Measurements from ENCODE around the gene ZBTB34.

Gene ZBTB34

DNA sequence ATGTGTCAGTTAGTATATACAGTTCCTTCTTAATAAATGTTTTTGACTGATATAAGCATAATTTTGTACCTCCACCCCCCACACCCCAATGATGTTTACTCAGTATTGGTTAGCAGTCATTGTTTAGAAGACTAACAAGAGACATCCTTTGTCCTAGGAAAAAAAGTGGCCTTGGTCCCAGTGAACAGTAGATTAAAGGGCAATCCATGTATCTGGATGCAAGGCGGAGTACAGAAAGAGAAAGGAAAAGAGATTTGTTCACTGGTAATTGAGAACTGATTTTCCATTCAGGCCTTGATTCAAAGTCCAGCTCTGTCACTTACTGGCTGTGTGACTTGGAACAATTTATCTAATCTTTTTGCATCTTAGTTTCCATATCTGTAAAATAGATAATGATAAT is 58.8 kb downstream of the ZBTB34 start:
- DNase-seq (ENCODE audit: low read depth in 2 of 2) = no peak

DNA sequence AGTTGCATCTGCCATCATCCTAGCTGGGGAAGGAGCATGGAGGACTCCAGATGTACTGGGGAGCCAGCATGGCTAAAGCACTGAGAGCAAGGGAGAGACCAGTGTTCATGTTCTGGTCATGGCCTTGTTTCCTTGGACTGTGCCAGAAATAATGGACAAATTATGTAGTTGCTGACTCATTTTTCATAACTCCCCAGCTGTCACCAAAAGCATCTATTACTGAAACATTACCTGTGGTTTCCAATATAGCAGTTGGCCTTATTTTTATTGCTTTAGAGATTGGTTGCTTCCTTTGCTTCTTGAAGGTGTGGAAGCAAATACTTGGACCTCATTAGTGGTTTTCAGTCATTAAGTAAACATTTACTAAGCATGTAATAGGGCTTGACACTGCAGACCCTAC is 65.4 kb downstream of the ZBTB34 start:
- DNase-seq (ENCODE audit: low read depth in 2 of 2) = no peak

DNA sequence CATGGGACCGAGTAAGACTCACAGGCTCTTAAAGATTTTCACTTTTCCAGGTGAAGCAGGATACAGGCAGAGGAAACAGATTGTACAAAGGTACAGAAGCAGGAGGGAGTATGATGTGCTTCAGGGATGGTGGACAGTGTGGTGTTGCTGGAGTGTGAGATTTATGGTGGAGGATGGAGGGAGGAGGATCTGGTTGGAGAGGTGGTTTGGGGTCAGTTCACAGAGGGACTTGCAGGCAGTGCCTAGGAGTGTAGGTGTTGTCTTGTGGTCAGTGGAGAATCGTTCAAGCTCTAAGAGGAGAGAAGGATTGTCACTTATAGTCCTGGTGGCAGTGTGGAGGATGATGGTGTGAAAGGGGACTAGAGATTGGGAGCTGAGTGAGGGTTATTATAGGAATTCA is 65.9 kb downstream of the ZBTB34 start:
- no peak for DNase-seq (ENCODE audit: low read depth in 2 of 2)

DNA sequence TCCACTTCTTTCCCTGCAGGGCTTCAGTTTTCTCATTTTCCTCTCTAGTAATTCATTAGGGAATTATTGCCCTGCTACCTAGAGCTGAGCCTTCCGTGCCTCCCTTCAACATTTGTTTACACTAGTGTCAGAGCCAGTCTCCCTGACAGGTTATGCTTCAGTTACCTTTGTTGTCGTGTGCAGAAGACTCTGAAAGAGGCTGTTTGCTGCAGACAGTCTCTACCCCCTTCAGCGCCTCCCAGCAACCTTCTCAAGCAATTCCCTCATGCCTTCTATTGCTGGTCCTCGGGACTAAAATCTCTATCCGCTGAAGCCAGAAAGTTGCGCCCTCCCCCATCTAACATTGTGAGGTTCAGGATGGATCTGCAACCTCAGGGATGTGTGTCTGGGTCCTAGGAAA is 67.0 kb downstream of the ZBTB34 start:
- DNase-seq (ENCODE audit: low read depth in 2 of 2) = no peak

DNA sequence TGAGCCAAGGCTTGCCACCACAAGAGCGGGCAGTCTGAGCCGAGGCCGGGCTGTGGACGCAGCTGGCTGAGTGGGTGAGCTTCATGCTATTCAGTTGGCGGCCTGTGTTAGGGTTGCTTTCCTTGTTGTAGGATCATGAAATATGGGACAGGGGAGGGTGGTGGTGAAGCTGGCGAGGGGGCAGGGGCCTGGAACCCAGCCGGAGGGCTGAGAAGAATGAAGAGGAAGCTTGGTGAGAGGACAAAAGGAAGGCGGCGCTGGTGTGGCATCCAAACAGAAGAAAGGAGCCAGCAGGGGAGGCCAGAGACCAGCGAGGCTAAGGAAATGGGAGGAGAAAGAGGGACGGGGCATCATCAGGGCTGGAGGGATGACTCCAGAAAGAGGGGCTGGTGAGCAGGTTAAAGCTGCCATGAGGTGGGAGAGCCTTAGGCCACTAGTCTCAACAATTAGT is 72.5 kb downstream of the ZBTB34 start:
- DNase-seq (ENCODE audit: low read depth in 2 of 2) = no peak

DNA sequence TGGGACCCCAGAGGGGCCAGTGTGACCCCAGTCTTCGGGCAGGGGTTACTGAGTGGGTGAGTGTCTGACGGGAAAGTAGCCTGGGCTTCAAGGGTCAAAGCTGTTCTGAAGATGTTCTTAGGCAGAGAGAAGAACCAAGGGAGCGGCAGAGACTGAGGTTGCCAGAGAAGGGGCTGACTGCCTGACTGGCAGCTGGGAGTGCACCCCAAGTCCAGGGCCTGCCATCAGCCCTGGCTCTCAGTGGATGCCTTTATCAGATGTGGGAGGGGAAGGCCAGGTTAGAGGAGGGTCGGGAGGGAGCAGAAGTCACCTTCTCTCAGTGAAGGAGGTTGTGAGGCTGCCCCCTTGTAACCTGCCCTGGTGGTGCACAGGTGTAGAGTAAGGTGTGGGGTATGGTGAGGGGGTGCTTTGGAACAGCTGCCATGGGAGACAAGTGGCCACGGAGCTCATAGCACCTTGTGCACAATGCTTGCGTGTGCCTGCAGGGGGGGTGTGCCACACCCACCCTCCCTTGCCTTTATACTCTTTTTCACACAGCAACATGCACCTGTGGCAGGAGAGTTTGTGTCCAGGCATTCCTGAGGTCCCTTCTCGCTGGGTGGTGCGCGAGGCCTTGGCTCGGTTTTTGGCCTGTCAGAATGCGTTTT is 73.0 kb downstream of the ZBTB34 start:
- no peak for DNase-seq (ENCODE audit: low read depth in 2 of 2)

DNA sequence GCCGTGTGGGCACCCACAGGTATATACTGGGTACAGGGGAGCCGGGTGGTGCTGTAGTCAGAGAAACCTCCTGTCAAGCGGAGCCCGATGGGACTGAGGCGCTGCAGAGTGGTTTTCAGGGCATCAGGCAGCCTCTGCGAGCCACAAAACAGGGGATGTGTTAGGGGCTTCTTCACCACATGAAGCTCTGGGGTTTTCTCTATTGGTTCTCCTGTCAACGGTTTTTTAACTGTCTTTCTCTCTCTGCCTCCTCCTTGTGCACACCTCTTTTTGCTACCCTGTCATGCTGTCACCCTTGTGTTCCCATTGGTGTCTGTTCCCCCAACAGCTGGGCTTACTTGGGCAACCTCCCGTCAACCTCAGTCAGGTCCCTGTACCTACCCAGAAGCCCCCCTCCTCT is 74.0 kb downstream of the ZBTB34 start:
- no peak for DNase-seq (ENCODE audit: low read depth in 2 of 2)
